SK-N-SH treated with all-trans-retinoic acid at 6 μM for 48 hours (cell line): ENCODE data around the gene OSBPL3.

ENCODE experiments used
- ARNTL ChIP-seq: fragments of 450-650 bp; formaldehyde crosslinking; IDR thresholded peaks from 2 replicates; pipeline ENCODE4 v1.5.0; 2020; ENCODE audit warnings: low read depth, mild to moderate bottlenecking, moderate library complexity, borderline replicate concordance
- CREB5 ChIP-seq: fragments of 250-450 bp; sonication (Bioruptor Pico); IDR thresholded peaks from 2 replicates; pipeline ENCODE4 v1.5.1; 2020; ENCODE audit warnings: low read depth, mild to moderate bottlenecking, moderate library complexity
- CSDC2 ChIP-seq: fragments of 250-450 bp; sonication (Bioruptor Pico); IDR thresholded peaks from 2 replicates; pipeline ENCODE4 v1.5.0; 2020; ENCODE audit warnings: mild to moderate bottlenecking, moderate library complexity
- ESRRG ChIP-seq: fragments of 250-450 bp; sonication (Bioruptor Pico); IDR thresholded peaks from 2 replicates; pipeline ENCODE4 v1.6.1; 2021; ENCODE audit warnings: mild to moderate bottlenecking
- GLIS3 ChIP-seq: fragments of 250-450 bp; sonication (Bioruptor Pico); IDR thresholded peaks from 2 replicates; pipeline ENCODE4 v1.5.0; 2020; ENCODE audit warnings: mild to moderate bottlenecking, moderate library complexity
- POU6F1 ChIP-seq: fragments of 250-450 bp; sonication (Bioruptor Pico); IDR thresholded peaks from 2 replicates; pipeline ENCODE4 v1.8.0; 2021; ENCODE audit warnings: low read depth, mild to moderate bottlenecking, moderate library complexity, borderline replicate concordance
- RARB ChIP-seq: fragments of 250-450 bp; sonication (Bioruptor Pico); IDR thresholded peaks from 2 replicates; pipeline ENCODE4 v1.8.0; 2021; ENCODE audit warnings: mild to moderate bottlenecking, moderate library complexity
- TCF4 ChIP-seq: fragments of 250-450 bp; sonication (Bioruptor Pico); IDR thresholded peaks from 2 replicates; pipeline ENCODE4 v1.8.0; 2021; ENCODE audit warnings: mild to moderate bottlenecking, moderate library complexity, borderline replicate concordance
- ZFP30 ChIP-seq: fragments of 450-650 bp; formaldehyde crosslinking; IDR thresholded peaks from 2 replicates; pipeline ENCODE4 v1.5.0; 2022; ENCODE audit warnings: mild to moderate bottlenecking, moderate library complexity
- ZNF565 ChIP-seq: fragments of 450-650 bp; formaldehyde crosslinking; conservative IDR thresholded peaks from 2 replicates; pipeline ENCODE4 v1.5.0; 2020; ENCODE audit warnings: low read depth, mild to moderate bottlenecking, moderate library complexity
- ZNF8 ChIP-seq: fragments of 450-650 bp; formaldehyde crosslinking; IDR thresholded peaks from 2 replicates; pipeline ENCODE4 v1.5.0; 2020; ENCODE audit warnings: mild to moderate bottlenecking, moderate library complexity

GRCh38 chr7:24898691-24899090 lies 81.3 kb downstream of the OSBPL3 start:
- TF ChIP-seq ZFP30 (no peak), CSDC2 (no peak), RARB (CRISPR knock-in tag) (no peak), ESRRG (CRISPR knock-in tag) (no peak), CREB5 (CRISPR knock-in tag) (no peak), ARNTL (CRISPR knock-in tag) (no peak), ZNF565 (CRISPR knock-in tag) (no peak), ZNF8 (CRISPR knock-in tag) (no peak), GLIS3 (no peak), POU6F1 (no peak), TCF4 (no peak)
